MCF 10A (cell line): ENCODE data around the gene PALM2AKAP2. TPM values are rescaled to one million over a fixed set of nuclear protein-coding genes. Genes with fewer than 3 reads are reported as not detected.

Source experiments
- BruUV-seq: library from RNA; stranded (reverse); fragments of 400-500 nt; replicated peaks from 2 replicates; lab custom pipeline; 2021; lab: Mats Ljungman, UMichigan
- CTCF ChIA-PET: fragments of 300-600 bp; sonication (Branson Sonifier 250); formaldehyde crosslinking; extraction: SDS; loops from one replicate; lab custom pipeline; 2021; ENCODE audit warnings: antibody characterized with exemption, inconsistent platforms; lab: Yijun Ruan, JAX
- POLR2A ChIA-PET: fragments of 300-600, 350-650 bp; sonication (Branson Sonifier 250); formaldehyde crosslinking; extraction: SDS; loops from one replicate; lab custom pipeline; 2020; ENCODE audit warnings: antibody characterized with exemption, inconsistent platforms; lab: Yijun Ruan, JAX
- DNase-seq: peaks from one replicate; pipeline ENCODE4 v3.0.0-alpha.2; 2018; ENCODE audit not compliant: unreplicated experiment
- H3K27ac Mint-ChIP-seq: one replicate; pipeline ENCODE4 v1.8.0; 2022; ENCODE audit warnings: mild to moderate bottlenecking, low read depth, mixed read lengths; ENCODE audit not compliant: unreplicated experiment
- H3K27me3 Mint-ChIP-seq: one replicate; pipeline ENCODE4 v1.8.0; 2022; ENCODE audit warnings: mixed read lengths; ENCODE audit not compliant: insufficient read depth, unreplicated experiment
- H3K36me3 Mint-ChIP-seq: one replicate; pipeline ENCODE4 v1.8.0; 2022; ENCODE audit warnings: mild to moderate bottlenecking, moderate library complexity, mixed read lengths; ENCODE audit not compliant: insufficient read depth, unreplicated experiment
- H3K4me1 Mint-ChIP-seq: one replicate; pipeline ENCODE4 v1.8.0; 2022; ENCODE audit warnings: mixed read lengths; ENCODE audit not compliant: insufficient read depth, unreplicated experiment
- H3K4me3 Mint-ChIP-seq: one replicate; pipeline ENCODE4 v1.8.0; 2022; ENCODE audit warnings: mild to moderate bottlenecking, moderate library complexity, mixed read lengths; ENCODE audit not compliant: unreplicated experiment
- H3K9me3 Mint-ChIP-seq: one replicate; pipeline ENCODE4 v1.8.0; 2022; ENCODE audit warnings: mixed read lengths; ENCODE audit not compliant: unreplicated experiment
- intact Hi-C: fragments of 100-400 bp; cut with micrococcal nuclease; formaldehyde crosslinking; loops from 2 replicates; pipeline ENCODE4 v1.14.1; 2022
- total RNA-seq: library from RNA; stranded (reverse); gene quantifications from 2 replicates; pipeline ENCODE4 v1.2.3, GENCODE V29; 2022
- TF ChIP-seq, protein P1 (sequence below): fragments of 200-600 bp; IDR thresholded peaks from one replicate; pipeline ENCODE4 v1.8.0; 2022; ENCODE audit warnings: antibody characterized with exemption, mild to moderate bottlenecking; ENCODE audit not compliant: unreplicated experiment

PALM2AKAP2 gene
- total RNA-seq, 1 experiment from 2014 or later = 5.3 TPM

DNA sequence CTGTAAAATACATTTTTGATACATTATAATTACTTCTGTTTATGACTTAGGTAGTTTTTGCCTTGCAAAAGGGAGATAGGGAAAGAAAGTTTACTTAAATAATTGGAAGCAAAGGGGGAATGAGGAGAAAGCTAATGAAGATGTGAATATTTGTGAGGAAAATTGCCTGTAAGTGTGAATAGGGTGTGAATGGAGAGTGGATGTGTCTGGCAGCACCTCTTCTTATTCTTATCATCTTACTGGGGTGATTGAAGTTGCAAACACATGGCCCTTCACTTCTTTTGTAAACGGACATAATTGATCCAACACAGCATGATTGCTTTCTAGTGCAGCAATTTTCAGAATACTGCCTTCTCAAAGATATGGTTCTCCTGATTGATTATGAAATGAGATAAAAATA lies 46.6 kb downstream of the PALM2AKAP2 start:
- DNase-seq = no peak
- ChIA-PET POLR2A (interaction anchor here (0.7 kb wide), 1 partner anchor 61 kb away, joined by 3 read pairs; no protein-coding TSS in a partner anchor), CTCF (interaction anchor here (1.1 kb wide), 1 partner anchor 8 kb away, joined by 4 read pairs; no protein-coding TSS in a partner anchor)
- intact Hi-C loops = no loop called here
- Mint-ChIP-seq H3K27me3 (no peaks in the 10 kb centered on the region), H3K36me3 (no peaks in the 10 kb centered on the region), H3K4me3 (no peak overlapping the region), H3K4me1 (no peaks in the 10 kb centered on the region), H3K27ac (no peak overlapping the region), H3K9me3 (no peaks in the 10 kb centered on the region)
- TF ChIP-seq, protein P1, sequence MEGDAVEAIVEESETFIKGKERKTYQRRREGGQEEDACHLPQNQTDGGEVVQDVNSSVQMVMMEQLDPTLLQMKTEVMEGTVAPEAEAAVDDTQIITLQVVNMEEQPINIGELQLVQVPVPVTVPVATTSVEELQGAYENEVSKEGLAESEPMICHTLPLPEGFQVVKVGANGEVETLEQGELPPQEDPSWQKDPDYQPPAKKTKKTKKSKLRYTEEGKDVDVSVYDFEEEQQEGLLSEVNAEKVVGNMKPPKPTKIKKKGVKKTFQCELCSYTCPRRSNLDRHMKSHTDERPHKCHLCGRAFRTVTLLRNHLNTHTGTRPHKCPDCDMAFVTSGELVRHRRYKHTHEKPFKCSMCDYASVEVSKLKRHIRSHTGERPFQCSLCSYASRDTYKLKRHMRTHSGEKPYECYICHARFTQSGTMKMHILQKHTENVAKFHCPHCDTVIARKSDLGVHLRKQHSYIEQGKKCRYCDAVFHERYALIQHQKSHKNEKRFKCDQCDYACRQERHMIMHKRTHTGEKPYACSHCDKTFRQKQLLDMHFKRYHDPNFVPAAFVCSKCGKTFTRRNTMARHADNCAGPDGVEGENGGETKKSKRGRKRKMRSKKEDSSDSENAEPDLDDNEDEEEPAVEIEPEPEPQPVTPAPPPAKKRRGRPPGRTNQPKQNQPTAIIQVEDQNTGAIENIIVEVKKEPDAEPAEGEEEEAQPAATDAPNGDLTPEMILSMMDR = no peak
- no TSS peak for BruUV-seq

- Mint-ChIP-seq H3K4me1 (no peaks in the 10 kb centered on the region), H3K4me3 (no peak overlapping the region), H3K27me3 (no peaks in the 10 kb centered on the region), H3K36me3 (no peaks in the 10 kb centered on the region), H3K27ac (no peak overlapping the region), H3K9me3 (no peaks in the 10 kb centered on the region)
- intact Hi-C loops = no loop called here
- POLR2A ChIA-PET = no interaction called here
- TF ChIP-seq, protein P1 = no peak
- no peak for DNase-seq
- BruUV-seq = no TSS peak
- CTCF ChIA-PET = interaction anchor here (1.2 to 1.7 kb wide), 2 partner anchors 10 to 32 kb away, joined by 3 to 8 read pairs; no protein-coding TSS in a partner anchor
Observed at GRCh38 chr9:109828254-109828653, 48.3 kb downstream of the PALM2AKAP2 start.
